ENCODE data around the gene PEAK1. TPM values are rescaled to one million over a fixed set of nuclear protein-coding genes. Genes with fewer than 3 reads are reported as not detected.

PEAK1 gene
- polyA plus RNA-seq, 1 donor (not counting 4 experiments of a cell fraction or from before 2014, with no cell fraction given): 5.9 TPM

DNA sequence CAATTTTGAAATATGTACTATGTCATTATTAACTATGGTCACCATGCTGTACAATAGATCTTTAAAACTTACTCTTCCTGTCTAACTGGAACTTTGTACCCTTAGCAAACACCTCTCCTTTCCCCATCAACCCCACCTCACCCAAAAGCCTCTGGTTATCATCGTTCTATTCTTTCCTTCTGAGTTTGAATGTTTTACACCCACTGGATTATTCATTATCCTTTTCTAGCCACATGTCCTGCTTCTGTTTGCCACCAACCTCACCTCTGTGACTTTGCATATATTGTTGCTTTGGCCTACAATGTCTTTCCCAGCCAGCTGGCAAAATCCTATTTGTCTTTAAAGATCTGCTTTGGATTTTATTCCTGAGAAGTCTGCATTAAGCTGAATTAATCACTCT, 246.4 kb downstream of the PEAK1 start:
- no peaks in the 10 kb centered on the region for H3K79me2 ChIP-seq (ENCODE audit: control insufficient read depth, insufficient read depth, low read length)
- no peaks in the 10 kb centered on the region for H3K27me3 ChIP-seq (ENCODE audit: control insufficient read depth, extremely low read depth, insufficient read depth, low read length)
- no peak for TF ChIP-seq EZH2 (IDR thresholded peaks at IDR 0.05; ENCODE audit: low read length)
- dilution Hi-C loops (cut with MboI; ENCODE audit: extremely low pct_ligation_motif_present, low sequenced_read_pairs): no loop called here
- no peak overlapping the region for H2AFZ ChIP-seq (ENCODE audit: control insufficient read depth, low read length)
- DNase-seq (ENCODE audit: low read depth, low spot score): no peak
- H3K4me1 ChIP-seq (ENCODE audit: control insufficient read depth, extremely low read depth, insufficient read depth, low read length): peaks cover under 1% of the 10 kb centered on the region
- no peak overlapping the region for H3K4me3 ChIP-seq (ENCODE audit: control insufficient read depth in 2 of 3, extremely low read depth in 1 of 3, insufficient read depth in 2 of 3, low read depth in 1 of 3, low read length in 3 of 3)
- no peaks in the 10 kb centered on the region for H3K9me3 ChIP-seq (ENCODE audit: control insufficient read depth, low read depth, low read length)
- no peaks in the 10 kb centered on the region for H4K20me1 ChIP-seq (ENCODE audit: control insufficient read depth, extremely low read depth, insufficient read depth, low read length)
- H3K4me2 ChIP-seq (ENCODE audit: control insufficient read depth, extremely low read depth, insufficient read depth, low read depth, low read length): no peak overlapping the region
- no peaks in the 10 kb centered on the region for H3K9me1 ChIP-seq (ENCODE audit: control insufficient read depth, extremely low read depth, insufficient read depth, low read length)
- no peak overlapping the region for H3K27ac ChIP-seq (ENCODE audit: control insufficient read depth, insufficient read depth, low read length)
- no peak for FAIRE-seq
- no peaks in the 10 kb centered on the region for H3K36me3 ChIP-seq (ENCODE audit: control insufficient read depth in 2 of 2, extremely low read depth in 1 of 2, insufficient read depth in 2 of 2, low read length in 2 of 2)
- H3K9ac ChIP-seq (ENCODE audit: control insufficient read depth, extremely low read depth, insufficient read depth, low read length): no peak overlapping the region

DNA sequence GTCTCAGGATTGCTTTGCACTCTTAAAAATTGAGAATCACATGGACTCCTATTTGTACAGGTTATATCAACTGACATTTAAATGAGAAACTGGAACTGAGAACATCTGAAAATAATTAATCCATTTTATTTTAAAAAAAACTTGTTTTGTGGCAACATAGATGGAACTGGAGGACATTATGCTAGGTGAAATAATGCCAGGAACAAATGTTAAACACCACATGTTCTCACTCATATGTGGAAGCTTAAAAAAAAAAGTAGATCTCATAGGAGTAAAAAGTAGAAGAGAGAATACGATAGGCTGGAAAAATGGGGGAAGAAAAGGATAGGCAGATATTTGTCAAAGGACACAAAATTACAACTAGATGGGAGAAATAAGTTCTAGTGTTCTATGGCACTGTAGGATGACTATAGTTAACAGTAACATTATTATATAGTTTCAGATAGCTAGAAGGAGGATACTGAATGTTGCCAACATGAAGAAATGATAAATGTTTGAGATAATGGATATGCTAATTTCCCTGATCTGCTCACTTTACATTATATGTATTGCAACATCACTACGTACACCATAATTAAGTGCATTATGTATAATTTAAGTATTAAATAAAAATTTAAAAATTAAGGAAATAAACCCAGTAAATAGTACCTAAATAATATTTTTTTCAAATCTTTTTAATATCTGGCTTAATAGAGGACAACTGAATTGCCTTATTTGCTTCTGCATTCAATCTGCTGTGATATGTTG, 248.5 kb downstream of the PEAK1 start:
- Histone ChIP-seq H3K9me3 (ENCODE audit: control insufficient read depth, low read depth, low read length) (no peaks in the 10 kb centered on the region), H4K20me1 (ENCODE audit: control insufficient read depth, extremely low read depth, insufficient read depth, low read length) (no peaks in the 10 kb centered on the region), H2AFZ (ENCODE audit: control insufficient read depth, low read length) (no peak overlapping the region), H3K9me1 (ENCODE audit: control insufficient read depth, extremely low read depth, insufficient read depth, low read length) (no peaks in the 10 kb centered on the region), H3K4me1 (ENCODE audit: control insufficient read depth, extremely low read depth, insufficient read depth, low read length) (peaks cover 5% of the 10 kb centered on the region), H3K27ac (ENCODE audit: control insufficient read depth, insufficient read depth, low read length) (no peak overlapping the region), H3K27me3 (ENCODE audit: control insufficient read depth, extremely low read depth, insufficient read depth, low read length) (no peaks in the 10 kb centered on the region), H3K36me3 (ENCODE audit: control insufficient read depth in 2 of 2, extremely low read depth in 1 of 2, insufficient read depth in 2 of 2, low read length in 2 of 2) (no peaks in the 10 kb centered on the region), H3K4me3 (ENCODE audit: control insufficient read depth in 2 of 3, extremely low read depth in 1 of 3, insufficient read depth in 2 of 3, low read depth in 1 of 3, low read length in 3 of 3) (no peak overlapping the region), H3K4me2 (ENCODE audit: control insufficient read depth, extremely low read depth, insufficient read depth, low read depth, low read length) (no peak overlapping the region), H3K79me2 (ENCODE audit: control insufficient read depth, insufficient read depth, low read length) (no peaks in the 10 kb centered on the region), H3K9ac (ENCODE audit: control insufficient read depth, extremely low read depth, insufficient read depth, low read length) (no peak overlapping the region)
- dilution Hi-C loops (cut with MboI; ENCODE audit: extremely low pct_ligation_motif_present, low sequenced_read_pairs): no loop called here
- DNase-seq (ENCODE audit: low read depth, low spot score) (no peak), FAIRE-seq (no peak)
- TF ChIP-seq EZH2 (IDR thresholded peaks at IDR 0.05; ENCODE audit: low read length): no peak
- TF ChIP-seq, protein P1, sequence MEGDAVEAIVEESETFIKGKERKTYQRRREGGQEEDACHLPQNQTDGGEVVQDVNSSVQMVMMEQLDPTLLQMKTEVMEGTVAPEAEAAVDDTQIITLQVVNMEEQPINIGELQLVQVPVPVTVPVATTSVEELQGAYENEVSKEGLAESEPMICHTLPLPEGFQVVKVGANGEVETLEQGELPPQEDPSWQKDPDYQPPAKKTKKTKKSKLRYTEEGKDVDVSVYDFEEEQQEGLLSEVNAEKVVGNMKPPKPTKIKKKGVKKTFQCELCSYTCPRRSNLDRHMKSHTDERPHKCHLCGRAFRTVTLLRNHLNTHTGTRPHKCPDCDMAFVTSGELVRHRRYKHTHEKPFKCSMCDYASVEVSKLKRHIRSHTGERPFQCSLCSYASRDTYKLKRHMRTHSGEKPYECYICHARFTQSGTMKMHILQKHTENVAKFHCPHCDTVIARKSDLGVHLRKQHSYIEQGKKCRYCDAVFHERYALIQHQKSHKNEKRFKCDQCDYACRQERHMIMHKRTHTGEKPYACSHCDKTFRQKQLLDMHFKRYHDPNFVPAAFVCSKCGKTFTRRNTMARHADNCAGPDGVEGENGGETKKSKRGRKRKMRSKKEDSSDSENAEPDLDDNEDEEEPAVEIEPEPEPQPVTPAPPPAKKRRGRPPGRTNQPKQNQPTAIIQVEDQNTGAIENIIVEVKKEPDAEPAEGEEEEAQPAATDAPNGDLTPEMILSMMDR (optimal IDR thresholded peaks at IDR 0.05 in 1 of 3, IDR thresholded peaks at IDR 0.05 in 1 of 3, conservative IDR thresholded peaks at IDR 0.05 in 1 of 3; ENCODE audit: extremely low read depth in 1 of 3, insufficient read depth in 2 of 3, low read length in 3 of 3): no peak

DNA sequence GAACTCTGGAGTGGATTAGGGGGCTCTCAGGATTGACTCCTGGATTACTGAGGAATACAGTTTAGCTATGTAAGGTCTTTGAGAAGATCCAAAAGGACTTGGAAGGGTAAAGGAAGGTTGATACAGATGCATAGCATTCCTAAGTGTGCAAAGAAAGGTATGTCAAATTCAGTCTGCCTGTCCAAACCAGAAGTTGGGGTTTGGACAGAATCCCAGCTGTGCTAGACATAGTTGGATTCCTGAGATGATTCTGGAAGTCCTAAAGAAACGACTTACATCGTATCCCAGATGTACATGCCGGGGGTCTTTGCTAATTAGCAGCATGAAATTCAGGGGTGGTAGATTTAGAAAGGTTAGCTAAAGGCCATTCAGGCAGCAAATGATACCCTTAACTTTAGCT, 251.3 kb downstream of the PEAK1 start:
- Histone ChIP-seq H3K36me3 (ENCODE audit: control insufficient read depth in 2 of 2, extremely low read depth in 1 of 2, insufficient read depth in 2 of 2, low read length in 2 of 2) (no peaks in the 10 kb centered on the region), H3K4me1 (ENCODE audit: control insufficient read depth, extremely low read depth, insufficient read depth, low read length) (peaks cover 5% of the 10 kb centered on the region), H4K20me1 (ENCODE audit: control insufficient read depth, extremely low read depth, insufficient read depth, low read length) (no peaks in the 10 kb centered on the region), H3K27ac (ENCODE audit: control insufficient read depth, insufficient read depth, low read length) (no peak overlapping the region), H3K27me3 (ENCODE audit: control insufficient read depth, extremely low read depth, insufficient read depth, low read length) (no peaks in the 10 kb centered on the region), H3K9me3 (ENCODE audit: control insufficient read depth, low read depth, low read length) (no peaks in the 10 kb centered on the region), H3K9me1 (ENCODE audit: control insufficient read depth, extremely low read depth, insufficient read depth, low read length) (no peaks in the 10 kb centered on the region), H3K79me2 (ENCODE audit: control insufficient read depth, insufficient read depth, low read length) (no peaks in the 10 kb centered on the region), H2AFZ (ENCODE audit: control insufficient read depth, low read length) (no peak overlapping the region), H3K4me2 (ENCODE audit: control insufficient read depth, extremely low read depth, insufficient read depth, low read depth, low read length) (no peak overlapping the region), H3K4me3 (ENCODE audit: control insufficient read depth in 2 of 3, extremely low read depth in 1 of 3, insufficient read depth in 2 of 3, low read depth in 1 of 3, low read length in 3 of 3) (no peak overlapping the region), H3K9ac (ENCODE audit: control insufficient read depth, extremely low read depth, insufficient read depth, low read length) (no peak overlapping the region)
- no peak for TF ChIP-seq EZH2 (IDR thresholded peaks at IDR 0.05; ENCODE audit: low read length)
- TF ChIP-seq, protein P1 (optimal IDR thresholded peaks at IDR 0.05 in 1 of 3, IDR thresholded peaks at IDR 0.05 in 1 of 3, conservative IDR thresholded peaks at IDR 0.05 in 1 of 3; ENCODE audit: extremely low read depth in 1 of 3, insufficient read depth in 2 of 3, low read length in 3 of 3): no peak
- DNase-seq (ENCODE audit: low read depth, low spot score) (no peak), FAIRE-seq (peak; percentile 65)
- dilution Hi-C loops (cut with MboI; ENCODE audit: extremely low pct_ligation_motif_present, low sequenced_read_pairs): no loop called here

Measured in keratinocyte (primary cell).